AG08395 (cell line): ENCODE measurements around the gene DGUOK.
A peak's percentile ranks its signal among the peaks of the same experiment; 100 is the strongest.

ENCODE experiments used
- DNase-seq: peaks from one replicate; pipeline ENCODE4 v3.0.0; 2012; ENCODE audit warnings: mixed read lengths, low spot score

DGUOK gene

DNA sequence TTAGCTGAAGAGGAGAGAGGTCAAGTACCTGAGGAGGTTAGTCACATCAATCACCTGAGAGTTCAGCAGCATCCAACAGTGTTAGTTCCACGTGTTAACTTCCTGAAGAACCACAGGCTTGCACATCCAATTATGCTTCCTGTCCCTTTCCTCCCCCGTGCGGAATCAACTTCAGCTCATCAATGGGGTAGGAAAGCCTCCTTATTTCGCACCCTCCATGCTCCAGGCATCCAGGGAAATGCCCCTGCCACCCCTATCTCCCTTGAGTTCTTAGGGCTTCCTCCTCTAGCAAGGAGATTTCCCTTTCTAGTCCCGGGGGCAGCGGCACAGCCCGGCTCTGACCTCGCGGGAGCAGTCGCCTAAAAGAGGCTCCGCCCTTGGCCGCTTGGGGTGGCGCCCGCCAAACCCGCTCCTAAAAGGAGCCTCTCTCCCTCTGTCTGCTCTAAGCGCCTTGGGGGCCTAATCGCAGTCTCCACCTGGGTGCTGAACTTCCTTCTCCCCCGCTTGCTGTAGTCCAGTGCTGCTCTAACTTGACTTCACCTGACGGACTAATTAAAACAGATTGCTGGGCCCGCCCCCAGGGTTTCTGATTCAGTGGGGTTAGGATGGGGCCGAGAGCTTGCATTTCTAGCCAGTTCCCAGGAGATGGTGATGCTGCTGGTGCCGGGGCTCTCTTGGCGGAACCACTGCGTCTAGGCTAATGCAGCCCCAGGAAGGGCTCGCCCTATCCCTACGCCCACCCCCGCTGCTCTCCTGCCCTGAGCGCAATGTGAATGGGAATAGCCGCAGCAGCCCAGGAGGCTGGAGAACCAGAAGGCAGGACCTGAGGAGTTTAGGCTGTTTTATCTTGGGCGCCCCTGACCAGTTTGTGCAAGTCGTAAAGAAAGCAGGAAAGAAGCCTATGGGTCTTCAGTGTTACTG is 54.7 kb downstream of the DGUOK start:
- peak; percentile 43 for DNase-seq

DNA sequence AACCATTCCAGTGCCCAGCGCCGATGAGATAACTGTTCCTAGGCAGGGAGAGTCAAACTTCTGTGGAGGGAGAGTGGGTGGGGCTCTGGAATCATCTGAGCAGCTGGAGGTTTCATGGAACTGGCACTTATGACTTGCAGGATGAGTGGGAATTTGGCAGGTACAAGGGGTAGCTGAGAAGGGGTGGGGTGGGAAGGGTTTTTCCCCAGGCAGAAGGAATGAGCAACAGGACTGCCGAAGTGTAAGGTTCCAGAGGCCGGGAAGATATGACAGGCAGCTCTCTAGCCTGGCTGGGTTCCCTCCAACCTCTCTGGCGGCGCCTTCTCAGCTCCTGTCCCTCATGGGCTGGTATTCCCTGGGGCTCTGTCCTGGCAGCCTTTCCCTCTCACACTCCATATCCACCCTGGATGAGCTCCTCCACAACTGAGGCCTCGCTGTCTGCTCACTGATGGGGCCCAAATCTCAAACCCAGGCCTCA is 55.5 kb downstream of the DGUOK start:
- DNase-seq = no peak

DNA sequence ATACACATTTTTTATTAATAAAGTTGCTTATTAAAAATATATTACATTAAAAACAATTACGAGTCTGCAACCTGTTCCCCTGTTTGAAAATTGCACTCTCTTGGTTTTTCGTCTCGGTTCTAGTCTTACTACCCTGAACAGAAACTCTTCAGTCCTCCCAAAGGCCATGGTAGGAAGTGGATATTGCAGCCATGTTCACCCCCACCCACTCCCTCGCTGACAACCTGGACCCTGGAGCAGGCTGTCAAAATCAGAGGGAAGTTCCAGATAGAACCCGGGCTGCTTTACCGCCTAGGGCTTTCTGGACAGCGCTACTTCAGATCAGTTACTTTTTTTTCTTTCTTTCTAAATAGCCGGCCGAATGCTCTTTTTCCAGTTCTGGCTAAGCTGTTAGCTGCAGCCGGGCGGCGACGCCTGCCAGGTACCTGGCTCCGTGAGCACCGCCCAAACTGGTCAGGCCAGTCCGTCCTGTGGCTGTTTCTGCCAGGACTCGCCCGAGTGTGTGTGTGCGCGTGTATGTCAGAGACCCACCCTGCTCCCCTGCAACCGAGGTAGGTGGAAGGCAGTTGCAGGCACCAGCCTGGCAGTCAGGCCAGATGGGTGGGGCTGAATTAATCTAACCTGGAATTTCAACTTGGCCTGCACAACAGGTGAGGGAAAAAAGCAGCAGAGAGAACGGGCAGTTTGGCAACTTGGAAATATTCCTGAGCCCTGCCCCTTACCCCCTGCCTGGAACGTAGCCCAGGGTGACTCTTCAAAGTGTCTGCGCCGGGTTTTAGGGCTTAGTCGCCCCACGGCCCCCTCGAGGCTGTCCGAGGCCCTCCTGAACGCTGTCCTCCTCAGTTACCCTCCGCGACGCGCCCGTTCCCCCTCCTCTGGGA is 56.9 kb downstream of the DGUOK start:
- DNase-seq = no peak

DNA sequence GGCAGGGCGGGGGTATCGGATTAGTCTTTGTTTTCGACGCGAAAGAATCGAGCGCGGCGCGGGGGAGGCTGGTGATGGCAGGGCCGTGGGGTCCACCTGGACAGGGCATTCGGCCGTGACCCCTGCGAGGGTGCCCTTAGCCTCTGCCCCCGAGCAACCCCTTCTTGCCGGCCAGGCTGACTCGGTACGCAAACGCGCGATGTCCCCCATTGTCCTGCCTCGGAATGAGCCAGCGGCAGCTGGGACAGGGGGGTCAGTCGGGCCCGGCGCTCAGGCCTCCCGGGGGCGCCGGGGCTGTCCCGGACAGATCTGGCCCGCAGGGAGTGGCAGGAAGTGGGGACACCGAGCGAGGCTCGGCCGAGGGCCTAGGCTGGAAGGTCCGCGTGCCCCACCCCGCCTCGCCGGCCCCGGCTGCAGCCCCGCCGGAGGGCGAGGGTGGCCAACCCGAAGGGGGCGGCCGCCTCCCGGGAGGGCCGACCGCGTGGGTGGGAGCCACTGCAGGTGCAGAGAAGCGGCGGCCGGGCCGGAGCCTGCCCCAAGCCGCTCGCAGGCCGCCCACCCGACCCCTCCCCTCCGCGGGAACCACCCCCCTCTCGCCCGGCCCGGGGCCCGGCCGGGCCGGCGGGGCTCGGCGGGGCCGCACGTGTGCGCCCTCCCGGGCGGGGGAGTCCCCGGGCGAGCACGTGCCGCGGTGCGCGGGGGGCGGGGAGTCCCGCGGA is 57.7 kb downstream of the DGUOK start, which contains the start of gene TET3:
Gene TET3 (plus strand): TSS at position 708 of the 719 bp plus-strand sequence. CDS start 1,494 bp downstream, outside the sequence.
- DNase-seq = no peak

DNA sequence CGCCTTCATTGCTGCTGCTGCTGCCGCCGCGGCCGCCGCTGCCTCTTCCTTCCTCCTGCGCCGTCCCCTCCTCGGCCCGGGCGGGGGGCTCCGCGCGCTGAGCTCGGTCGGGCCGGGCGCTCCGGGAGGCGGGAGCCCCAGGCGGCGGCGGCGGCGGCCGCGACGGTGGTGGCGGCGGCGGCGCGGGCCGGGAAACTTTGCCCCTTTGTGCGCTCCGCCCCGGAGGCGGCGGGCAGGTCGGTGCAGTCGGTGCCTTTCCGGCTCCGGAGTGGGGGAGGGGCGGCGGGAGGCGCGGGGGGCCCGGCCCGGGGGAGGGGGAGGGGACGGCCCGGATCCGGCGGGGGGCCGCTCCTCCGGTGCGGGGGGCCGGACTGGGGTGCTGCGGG is 58.2 kb downstream of the DGUOK start:
- DNase-seq = no peak

DNA sequence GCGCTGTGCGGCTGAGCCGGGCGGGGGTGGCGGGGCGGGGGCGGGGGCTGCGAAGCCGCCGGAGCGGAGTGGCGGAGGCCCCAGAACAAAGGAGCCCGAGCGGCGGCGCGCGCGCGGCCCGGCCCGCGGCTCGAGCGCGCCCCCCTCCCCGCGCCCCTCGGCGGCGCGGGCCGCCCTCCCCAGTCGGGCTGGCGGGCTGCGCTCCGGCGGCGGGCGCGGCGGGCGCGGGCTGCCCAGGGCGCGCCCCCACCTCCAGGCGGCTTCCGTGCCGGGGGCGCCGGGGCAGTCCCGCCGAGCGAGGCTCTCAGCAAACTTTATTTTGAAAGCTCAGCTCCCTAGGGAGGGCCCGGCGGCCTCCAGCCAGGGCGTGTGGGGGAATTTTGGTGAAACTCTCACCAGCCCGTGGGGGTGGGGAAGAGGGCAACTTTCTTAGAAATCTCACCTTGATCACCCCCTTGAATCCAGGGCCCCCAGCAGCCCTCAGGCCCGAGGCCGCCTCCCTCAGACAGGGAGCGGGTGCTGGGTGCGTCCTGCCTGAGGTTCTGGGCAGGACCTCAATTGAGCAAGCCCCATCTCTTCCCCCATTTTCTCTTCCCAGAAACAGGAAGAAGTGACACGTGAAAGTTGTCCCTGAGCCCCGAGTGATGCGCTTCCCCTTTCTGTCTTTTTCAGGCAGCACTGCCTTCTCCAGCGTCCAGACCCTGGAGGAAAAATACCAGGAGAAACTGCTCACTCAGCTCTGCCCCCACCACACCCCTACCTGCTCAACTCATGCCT is 58.8 kb downstream of the DGUOK start:
- DNase-seq = no peak

DNA sequence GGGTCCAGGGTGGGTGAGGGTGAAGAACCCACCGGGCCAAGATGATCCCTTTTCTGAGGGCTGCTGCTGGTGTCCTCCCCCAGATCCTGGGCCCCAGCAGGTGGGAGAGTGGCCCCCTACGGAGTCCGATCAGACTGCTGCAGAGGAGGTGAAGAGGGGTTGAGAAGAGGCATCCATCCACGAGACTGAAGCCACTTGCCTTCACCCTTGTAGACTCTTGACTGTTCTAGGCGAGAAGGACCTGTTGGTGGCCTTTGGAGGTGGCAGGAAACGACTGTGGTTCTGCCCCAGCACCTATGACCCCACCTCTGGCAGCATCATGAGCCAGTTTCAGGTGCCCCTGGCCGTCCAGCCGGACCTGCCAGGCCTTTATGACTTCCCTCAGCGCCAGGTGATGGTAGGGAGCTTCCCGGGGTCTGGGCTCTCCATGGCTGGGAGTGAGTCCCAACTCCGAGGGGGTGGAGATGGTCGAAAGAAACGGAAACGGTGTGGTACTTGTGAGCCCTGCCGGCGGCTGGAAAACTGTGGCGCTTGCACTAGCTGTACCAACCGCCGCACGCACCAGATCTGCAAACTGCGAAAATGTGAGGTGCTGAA is 59.5 kb downstream of the DGUOK start:
- no peak for DNase-seq

DNA sequence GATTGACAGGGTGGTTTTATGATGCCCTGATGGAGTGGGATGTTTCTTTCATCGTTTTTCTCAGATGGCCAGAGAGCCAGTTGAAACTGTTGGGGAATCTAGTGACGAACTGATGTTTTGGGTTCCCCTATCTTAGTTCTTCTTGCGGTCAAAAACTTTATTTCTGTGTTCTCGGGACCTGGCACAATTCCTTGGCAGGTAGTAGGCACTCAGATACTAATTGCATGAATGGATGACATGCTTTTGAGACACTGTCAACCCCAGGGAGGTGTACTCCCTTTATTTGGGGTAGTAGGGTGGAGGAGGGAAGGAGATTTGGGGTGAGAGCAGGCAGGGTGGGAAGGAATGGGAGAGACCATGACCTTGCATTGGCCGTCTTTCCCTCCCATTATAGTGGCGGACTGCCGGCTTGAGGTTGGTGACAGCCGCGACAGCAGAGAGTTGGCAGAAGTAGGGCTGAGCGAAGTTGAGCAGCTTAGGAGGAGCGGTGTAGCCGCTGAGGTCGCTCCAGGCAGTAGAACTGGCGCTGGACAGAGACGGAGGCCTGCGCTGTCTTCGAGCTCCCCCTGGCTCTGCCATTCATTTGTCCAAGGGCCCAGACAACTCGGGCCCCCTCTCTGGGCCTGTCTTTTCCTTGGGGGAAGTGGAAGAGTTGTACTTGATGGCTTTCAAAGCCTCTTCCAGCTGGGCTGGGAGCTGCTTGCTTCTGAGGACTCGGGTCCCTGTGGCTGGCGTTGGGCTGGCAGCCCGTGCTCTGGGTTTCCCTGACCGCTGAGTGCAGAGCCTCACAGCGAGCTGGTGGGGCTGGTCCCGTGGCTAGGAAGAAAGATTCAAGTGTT is 60.6 kb downstream of the DGUOK start:
- DNase-seq = no peak

DNA sequence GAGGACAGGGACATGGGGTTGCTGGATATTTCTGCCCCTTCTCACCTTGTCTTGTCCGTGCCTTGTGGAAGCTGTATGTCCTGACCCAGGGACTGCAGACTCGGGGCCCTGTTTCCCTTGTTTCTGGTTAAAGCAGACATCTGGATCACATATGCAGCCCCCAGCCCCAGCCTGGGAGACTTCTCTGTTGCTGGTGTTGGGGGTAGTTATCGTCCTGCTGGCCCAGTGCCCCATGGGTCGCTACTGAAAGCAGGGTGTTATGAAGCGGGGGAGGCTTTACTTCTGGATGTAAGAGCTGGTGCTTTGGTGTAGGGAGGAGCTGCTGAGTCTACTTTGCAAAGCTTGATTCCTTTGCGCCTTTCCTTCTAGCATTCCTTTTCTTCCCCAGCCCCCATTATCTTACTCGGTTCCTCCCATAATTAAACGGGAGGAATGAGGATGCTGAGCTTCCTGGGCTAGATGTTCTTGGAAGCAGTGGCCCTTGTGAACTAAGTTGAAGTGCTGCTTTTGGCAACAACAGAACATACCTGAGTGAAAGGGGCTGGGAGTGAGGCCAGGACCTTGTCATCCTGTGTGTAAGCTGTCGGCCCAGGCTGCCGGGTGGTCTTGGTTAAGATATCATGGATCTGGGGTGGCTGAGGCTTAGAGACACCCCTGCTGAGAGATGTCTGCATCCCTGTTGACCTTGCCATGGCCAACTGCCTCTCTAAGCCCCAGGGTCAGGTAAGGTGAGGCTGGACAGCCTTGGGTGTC is 61.4 kb downstream of the DGUOK start:
- DNase-seq = no peak

DNA sequence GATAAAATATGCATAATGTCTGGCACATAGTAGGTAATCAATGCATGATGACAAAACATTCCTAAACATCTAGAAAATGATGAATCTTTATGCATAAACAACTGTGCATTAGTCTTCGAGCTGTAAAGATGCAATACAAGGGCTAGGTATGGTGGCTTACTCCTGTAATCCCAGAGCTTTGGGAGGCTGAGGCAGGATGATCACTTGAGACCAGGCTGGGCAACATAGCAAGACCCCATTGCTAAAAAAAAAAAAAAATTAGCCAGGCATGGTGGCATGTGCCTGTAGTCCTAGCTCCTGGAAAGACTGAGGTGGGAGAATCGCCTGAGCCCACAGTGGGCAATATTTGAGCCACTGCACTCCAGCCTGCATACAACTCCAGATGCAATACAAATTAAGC is 63.3 kb downstream of the DGUOK start:
- DNase-seq = no peak

DNA sequence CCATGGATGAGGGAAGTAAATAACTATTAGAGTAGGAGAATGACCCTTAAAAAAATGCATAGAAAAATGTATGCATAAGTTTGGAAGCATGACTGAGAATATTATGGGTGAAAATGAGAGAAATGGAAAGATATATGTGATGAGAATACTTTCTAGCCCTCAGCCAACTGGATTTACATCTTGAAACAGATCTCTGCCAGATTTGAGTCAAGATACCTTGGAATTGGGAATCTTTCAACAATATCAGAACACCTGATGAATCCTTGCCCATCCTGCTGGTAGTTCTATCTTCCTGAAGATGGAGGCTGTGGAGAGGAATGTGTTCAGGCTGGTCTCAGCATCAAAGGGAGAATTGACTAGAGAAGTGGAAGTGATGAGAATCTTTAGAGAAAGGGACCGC is 63.9 kb downstream of the DGUOK start:
- no peak for DNase-seq

DNA sequence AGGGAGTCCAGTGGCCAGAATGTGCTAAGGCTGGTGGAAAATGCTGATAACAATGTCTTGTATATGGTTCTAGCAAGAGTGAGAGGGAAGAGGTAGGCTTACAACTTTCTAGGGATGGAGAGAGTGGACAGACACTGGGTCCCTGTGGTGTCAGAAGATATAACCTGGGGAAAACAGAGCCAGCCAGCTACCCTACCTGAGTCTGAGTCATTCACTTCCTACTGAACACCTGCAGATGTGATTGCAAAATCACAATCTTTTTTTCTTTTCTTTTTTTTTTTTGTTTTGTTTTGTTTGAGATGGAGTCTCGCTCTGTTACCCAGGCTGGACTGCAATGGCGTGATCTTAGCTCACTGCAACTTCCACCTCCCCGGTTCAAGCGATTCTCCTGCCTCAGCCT is 65.4 kb downstream of the DGUOK start:
- DNase-seq = no peak

DNA sequence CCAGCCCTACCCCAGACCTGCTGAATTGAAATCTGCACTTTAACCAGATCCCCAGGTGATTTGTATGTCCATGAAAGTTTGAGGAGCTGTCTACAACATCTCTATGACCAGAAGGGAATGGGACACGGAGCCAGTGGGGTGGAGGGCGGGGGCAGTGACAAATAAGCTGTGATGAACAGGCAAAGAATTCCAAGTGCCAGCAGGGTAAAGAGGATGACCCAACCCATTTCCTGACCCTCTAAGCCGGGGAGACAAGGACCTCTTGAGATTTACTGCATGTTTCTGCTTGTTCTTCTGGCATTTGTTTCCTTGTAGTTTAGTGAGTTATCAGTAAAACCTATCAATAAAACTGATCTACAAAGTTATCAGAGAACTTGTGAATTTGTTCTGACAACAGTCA is 66.7 kb downstream of the DGUOK start:
- no peak for DNase-seq

DNA sequence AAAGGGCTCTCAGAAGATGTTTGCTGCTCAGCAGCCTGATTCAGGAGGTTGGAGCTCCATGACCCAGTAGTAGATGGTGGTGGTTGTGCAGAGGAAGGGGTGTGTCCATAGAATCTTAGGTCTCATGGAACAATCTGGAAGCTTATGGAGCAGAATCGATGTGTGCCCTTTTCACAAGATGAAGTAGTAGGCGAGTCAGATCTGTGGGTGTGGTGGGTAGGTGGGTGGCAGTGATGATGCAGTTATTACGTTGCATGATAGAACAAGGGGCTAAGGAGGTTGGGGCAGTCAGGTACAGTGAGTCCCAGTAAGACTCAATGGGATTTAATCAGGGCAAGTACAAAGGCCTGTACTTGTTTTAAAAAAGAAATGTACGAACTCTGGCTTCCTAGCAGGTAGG is 67.1 kb downstream of the DGUOK start:
- no peak for DNase-seq

DNA sequence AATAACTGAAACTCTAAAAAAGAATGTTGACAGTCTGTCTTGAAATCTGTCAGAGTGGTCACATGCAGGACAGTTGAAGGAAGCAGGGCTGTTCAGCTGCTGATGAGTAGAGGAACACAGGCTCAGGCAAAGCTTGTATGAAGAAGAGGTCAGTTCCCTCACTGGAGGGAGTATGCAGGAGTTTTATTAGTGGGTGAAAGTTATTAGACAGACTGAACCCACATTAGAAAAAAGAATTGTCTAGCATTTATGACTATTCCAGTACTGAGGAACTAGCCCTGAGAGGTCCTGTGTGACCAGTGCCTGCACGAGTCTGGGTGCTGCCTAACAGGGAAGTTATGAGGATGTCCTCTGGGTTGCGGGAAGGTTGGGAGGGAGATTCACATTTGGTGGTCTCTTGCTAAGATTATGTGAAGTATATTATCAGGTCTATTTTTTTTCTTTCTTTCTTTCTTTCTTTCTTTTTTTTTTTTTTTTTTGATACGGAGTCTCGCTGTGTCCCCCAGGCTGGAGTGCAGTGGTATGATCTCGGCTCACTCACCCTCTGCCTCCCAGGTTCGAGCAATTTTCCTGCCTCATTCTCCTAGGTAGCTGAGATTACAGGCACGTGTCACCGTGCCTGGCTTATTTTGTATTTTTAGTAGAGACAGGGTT is 67.6 kb downstream of the DGUOK start:
- no peak for DNase-seq

DNA sequence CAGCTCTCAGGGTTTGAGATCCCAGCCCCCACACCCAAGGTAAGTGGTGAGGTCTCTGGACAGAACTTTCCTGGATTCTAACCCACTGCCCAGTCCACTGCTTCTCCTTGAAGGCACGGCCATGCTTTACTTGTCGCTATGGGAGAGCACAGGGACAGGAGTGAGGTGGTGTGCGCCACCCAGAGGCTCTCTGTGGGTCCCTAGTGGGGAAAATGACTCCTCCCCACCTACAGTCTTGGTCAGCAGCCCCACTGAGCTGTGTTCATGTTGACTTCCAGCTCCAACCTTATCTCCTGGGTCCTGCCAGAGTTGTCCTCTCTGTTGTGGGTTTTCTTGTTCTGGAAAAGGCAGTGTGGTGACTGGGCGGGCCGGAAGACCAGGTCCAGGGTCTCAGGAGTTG is 69.1 kb downstream of the DGUOK start:
- DNase-seq = no peak

DNA sequence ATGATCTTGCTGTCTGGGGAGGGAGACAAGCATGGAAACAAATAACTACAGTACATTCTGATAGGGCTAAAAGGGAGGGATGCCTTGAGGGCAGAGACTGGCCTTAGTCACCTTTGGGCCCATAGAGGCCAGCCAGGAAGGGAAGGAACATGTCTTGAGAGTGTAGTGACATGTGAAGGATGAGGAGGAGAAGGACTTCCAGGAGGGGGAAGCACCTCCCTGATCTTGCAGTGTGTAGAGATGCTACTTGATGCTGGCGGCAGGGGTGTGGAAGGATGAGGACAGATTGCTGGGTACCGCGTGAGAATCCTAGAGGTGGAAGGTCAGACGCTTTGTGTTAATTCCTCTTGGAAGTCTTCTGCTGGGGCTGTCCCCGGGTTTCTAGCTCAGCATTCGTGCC is 71.1 kb downstream of the DGUOK start:
- DNase-seq = no peak

DNA sequence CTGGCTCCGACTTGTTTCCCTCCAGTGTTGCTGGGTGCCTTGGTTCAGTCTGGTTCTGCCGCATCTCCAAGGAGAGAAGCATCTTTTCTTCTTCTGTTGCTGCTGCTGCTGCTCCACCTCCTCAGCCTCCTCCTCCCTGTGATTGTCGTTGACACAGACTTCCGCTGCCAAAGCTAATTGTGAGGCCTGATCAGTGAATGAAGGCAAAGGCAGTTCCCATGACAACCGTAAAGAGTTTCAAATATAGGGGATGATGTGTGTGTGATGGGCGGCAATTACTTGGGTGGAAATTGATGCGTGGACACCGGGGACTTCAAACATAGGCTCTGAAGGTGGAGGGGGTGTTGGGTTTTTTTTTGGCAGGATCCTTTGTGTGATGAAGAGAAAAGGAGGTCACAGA is 71.8 kb downstream of the DGUOK start:
- DNase-seq = no peak

DNA sequence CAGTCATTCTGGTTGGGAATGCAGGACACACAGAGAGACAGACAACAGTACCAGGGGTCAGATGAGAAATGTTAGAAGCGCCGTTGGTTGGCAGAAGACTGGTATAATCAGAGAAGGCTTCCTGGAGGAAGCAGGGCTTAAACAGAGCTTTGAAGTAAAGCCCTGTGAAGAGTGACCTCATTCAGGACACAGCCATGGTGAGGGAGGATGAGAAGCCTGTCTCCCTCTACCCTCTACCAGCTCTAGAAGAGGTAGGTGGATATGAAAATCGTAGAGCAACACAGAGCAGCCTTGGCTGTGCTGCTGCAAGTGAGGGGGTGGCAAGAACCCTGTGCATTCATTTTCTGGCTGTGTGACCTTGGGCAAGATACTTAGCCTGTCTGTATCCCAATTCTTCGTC is 72.3 kb downstream of the DGUOK start:
- DNase-seq = no peak
